ENCODE data around the gene CDH13.

GRCh38 chr16:83623091-83623730 is 996.4 kb downstream of the CDH13 start:
- TF ChIP-seq CTCF (IDR thresholded peaks at IDR 0.05; ENCODE audit: low read depth, low read length) (no peak), EZH2phosphoT487 (IDR thresholded peaks at IDR 0.05; ENCODE audit: low read depth) (no peak)

Data from OCI-LY3 (cell line).